Measurements from ENCODE around the gene RBM38.
A peak's percentile ranks its signal among the peaks of the same experiment; 100 is the strongest.
"Not testable (repeated sequence)": the region's sequence is repeated elsewhere in the genome, so short reads cannot be mapped to it uniquely, and the experiment has no call there.

The RBM38 gene

GRCh38 chr20:57350081-57350710, 41.0 kb upstream of the RBM38 start:
- TF ChIP-seq CTCF (IDR thresholded peaks at IDR 0.05; ENCODE audit: low read depth, low read length), result no peak
- no peak for DNase-seq (ENCODE audit: low read depth in 2 of 2)
- no peak overlapping the region for H3K4me3 ChIP-seq (replicated peaks in 1 of 2; ENCODE audit: low read depth in 2 of 2, low read length in 2 of 2)

DNA sequence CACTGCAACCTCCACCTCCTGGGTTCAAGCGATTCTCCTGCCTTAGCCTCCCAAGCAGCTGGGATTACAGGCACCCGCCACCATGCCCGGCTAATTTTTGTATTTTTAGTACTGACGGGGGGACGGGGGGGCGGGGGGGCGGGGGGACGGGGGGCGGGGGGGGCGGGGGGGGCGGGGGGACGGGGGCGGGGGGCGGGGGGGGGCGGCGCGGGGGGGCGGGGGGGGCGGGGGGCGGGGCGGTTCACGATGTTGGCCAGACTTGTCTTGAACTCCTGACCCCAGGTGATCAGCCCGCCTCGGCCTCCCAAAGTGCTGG, 40.5 kb upstream of the RBM38 start:
- not testable (repeated sequence) for DNase-seq (ENCODE audit: low read depth in 2 of 2)
- H3K4me3 ChIP-seq (replicated peaks in 1 of 2; ENCODE audit: low read depth in 2 of 2, low read length in 2 of 2), result peak overlapping the region; percentile 68 to 91

DNA sequence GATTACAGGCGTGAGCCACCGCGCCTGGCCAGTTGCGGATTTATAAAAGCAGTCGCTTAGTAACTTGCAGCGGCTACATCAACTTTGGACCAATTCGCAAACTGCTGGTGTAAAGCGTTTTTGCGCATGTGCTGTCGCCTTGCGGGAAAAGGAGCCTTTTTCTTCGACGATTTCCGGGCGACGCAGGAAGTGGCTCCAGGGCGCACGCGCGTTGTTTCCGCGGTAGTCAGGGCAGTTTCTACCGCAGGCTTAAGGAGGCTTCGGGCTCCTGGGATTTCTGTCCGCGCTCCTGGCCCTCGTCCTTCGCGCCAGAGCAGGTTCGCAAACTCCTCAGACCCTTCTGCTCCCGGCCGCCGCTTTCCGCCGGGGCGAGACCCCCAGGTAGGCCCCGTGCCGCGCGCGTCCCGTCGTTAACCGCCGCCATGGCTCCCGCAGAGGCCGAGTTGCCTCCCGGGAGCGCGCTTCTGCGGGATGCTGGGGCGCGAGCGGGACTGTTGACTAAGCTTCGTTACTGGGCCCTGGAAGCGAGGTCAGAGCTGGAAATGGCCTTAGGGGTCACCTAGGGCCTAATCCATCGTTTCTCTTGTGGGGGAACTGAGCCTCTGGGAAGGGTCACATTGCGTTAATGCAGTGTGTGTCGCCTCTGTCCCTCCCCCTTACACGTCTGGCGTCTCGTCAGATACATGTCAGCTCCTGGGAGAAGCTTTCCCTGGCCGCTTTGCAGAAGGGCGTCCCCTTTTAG, 40.0 kb upstream of the RBM38 start, which contains the start of gene RAE1:
TSS of gene RAE1 (plus strand) at position 214 of the 742 bp plus-strand sequence. CDS start 2,784 bp downstream, outside the sequence.
- TF ChIP-seq CTCF (IDR thresholded peaks at IDR 0.05; ENCODE audit: low read depth, low read length), result no peak

GRCh38 chr20:57352305-57352704, 38.9 kb upstream of the RBM38 start:
- peak overlapping the region in 1 of 2 donors; percentile 68 for H3K4me3 ChIP-seq (replicated peaks in 1 of 2; ENCODE audit: low read depth in 2 of 2, low read length in 2 of 2)
- DNase-seq (ENCODE audit: low read depth in 2 of 2), result no peak
- no peak for TF ChIP-seq CTCF (IDR thresholded peaks at IDR 0.05; ENCODE audit: low read depth, low read length)

More for the DNA sequence above, 40.0 kb upstream of the RBM38 start, which contains the start of gene RAE1:
- peak within 1 kb of the TSS; percentile 68 to 91 for H3K4me3 ChIP-seq (replicated peaks in 1 of 2; ENCODE audit: low read depth in 2 of 2, low read length in 2 of 2)
- DNase-seq (ENCODE audit: low read depth in 2 of 2), result peak; percentile 94 to 95

- DNase-seq (ENCODE audit: low read depth in 2 of 2), result no peak
- TF ChIP-seq CTCF (IDR thresholded peaks at IDR 0.05; ENCODE audit: low read depth, low read length), result no peak
- no peak overlapping the region for H3K4me3 ChIP-seq (replicated peaks in 1 of 2; ENCODE audit: low read depth in 2 of 2, low read length in 2 of 2)
Measured at GRCh38 chr20:57353351-57353750, 37.8 kb upstream of the RBM38 start.

- no peak overlapping the region for H3K4me3 ChIP-seq (replicated peaks in 1 of 2; ENCODE audit: low read depth in 2 of 2, low read length in 2 of 2)
- no peak for TF ChIP-seq CTCF (IDR thresholded peaks at IDR 0.05; ENCODE audit: low read depth, low read length)
- peak; percentile 71 to 87 for DNase-seq (ENCODE audit: low read depth in 2 of 2)
Measured at GRCh38 chr20:57361517-57361916, 29.7 kb upstream of the RBM38 start.

- no peak overlapping the region for H3K4me3 ChIP-seq (replicated peaks in 1 of 2; ENCODE audit: low read depth in 2 of 2, low read length in 2 of 2)
- TF ChIP-seq CTCF (IDR thresholded peaks at IDR 0.05; ENCODE audit: low read depth, low read length), result no peak
- DNase-seq (ENCODE audit: low read depth in 2 of 2), result no peak
Measured at GRCh38 chr20:57364451-57364850, 26.7 kb upstream of the RBM38 start.

All from cardiac fibroblast (primary cell).